Thoracic aorta (tissue), 2 donors: ENCODE data around the gene TEX2. TPM values are rescaled to one million over a fixed set of nuclear protein-coding genes. Genes with fewer than 3 reads are reported as not detected.

ENCODE experiments used
- ATAC-seq: fragments of 150-250 bp; one replicate; pipeline ENCODE4 v1.8.0; 2017; ENCODE audit warnings: low read depth; ENCODE audit not compliant: insufficient number of reproducible peaks, low FRiP score
- DNase-seq: peaks from one replicate; pipeline ENCODE4 v3.0.0-alpha.2; 2020; ENCODE audit warnings: low spot score
- H3K27ac ChIP-seq, 2 donors: fragments of 200-600 bp; sonication (generic); 1 replicate in 1 of 2; 2 replicates in 1 of 2; pipeline ENCODE4 v1.5.1; 2016; ENCODE audit warnings: mild to moderate bottlenecking in 2 of 2, moderate library complexity in 2 of 2
- H3K27me3 ChIP-seq: fragments of 200-600 bp; sonication (generic); replicated peaks from 2 replicates; pipeline ENCODE4 v1.6.0; 2016; ENCODE audit warnings: mild to moderate bottlenecking; ENCODE audit not compliant: insufficient read depth
- H3K36me3 ChIP-seq: fragments of 200-600 bp; sonication (generic); one replicate; pipeline ENCODE4 v1.5.1; 2016
- H3K4me1 ChIP-seq, 2 donors: fragments of 200-600 bp; sonication (generic); 1 replicate in 1 of 2; 2 replicates in 1 of 2; pipeline versions ENCODE4 v1.5.1 to v1.6.0; 2016; ENCODE audit warnings: low read depth in 2 of 2, mild to moderate bottlenecking in 1 of 2; ENCODE audit not compliant: control insufficient read depth in 1 of 2
- H3K4me3 ChIP-seq: fragments of 200-600 bp; sonication (generic); 2 replicates; pipeline ENCODE4 v1.5.1; 2016; ENCODE audit warnings: mild to moderate bottlenecking
- H3K9me3 ChIP-seq: fragments of 200-600 bp; sonication (generic); 2 replicates; pipeline ENCODE4 v1.5.1; 2016
- CTCF ChIP-seq: fragments of 200-600 bp; sonication (generic); IDR thresholded peaks from one replicate; pipeline ENCODE4 v1.5.1; 2019; ENCODE audit warnings: antibody characterized with exemption
- total RNA-seq, 2 donors: library from RNA; depleted of rRNA; stranded (reverse); fragments of >200 nt; gene quantifications; one replicate each; pipeline versions ENCODE4 v1.1.0 to v1.2.3, GENCODE V29; 2016

Gene TEX2
- total RNA-seq, 2 donors from 2014 or later = 27.5 to 70.7 TPM

GRCh38 chr17:64289741-64290141, 26.7 kb upstream of the TEX2 start:
- Histone ChIP-seq H3K4me1 (no peaks in the 10 kb centered on the region), H3K9me3 (peaks cover 4% of the 10 kb centered on the region), H3K4me3 (no peak overlapping the region), H3K27me3 (no peaks in the 10 kb centered on the region), H3K36me3 (no peaks in the 10 kb centered on the region), H3K27ac (no peak overlapping the region)
- no peak for DNase-seq
- no peak for TF ChIP-seq CTCF
- no peak for ATAC-seq

- no peak for TF ChIP-seq CTCF
- no peaks in the 10 kb centered on the region for H3K36me3 ChIP-seq
Measured at GRCh38 chr17:64282753-64283080, 19.7 kb upstream of the TEX2 start.

GRCh38 chr17:64281962-64282752, 19.1 kb upstream of the TEX2 start:
- Histone ChIP-seq H3K4me3 (no peak overlapping the region), H3K36me3 (no peaks in the 10 kb centered on the region), H3K27ac (no peak overlapping the region), H3K27me3 (no peaks in the 10 kb centered on the region), H3K9me3 (no peaks in the 10 kb centered on the region), H3K4me1 (no peaks in the 10 kb centered on the region)
- ATAC-seq = no peak
- peak; percentile 74 for TF ChIP-seq CTCF
- no peak for DNase-seq

More at GRCh38 chr17:64282753-64283080, 19.7 kb upstream of the TEX2 start:
- no peaks in the 10 kb centered on the region for H3K9me3 ChIP-seq
- H3K27me3 ChIP-seq = no peaks in the 10 kb centered on the region
- H3K27ac ChIP-seq = no peak overlapping the region
- no peaks in the 10 kb centered on the region for H3K4me1 ChIP-seq
- ATAC-seq (no peak), DNase-seq (no peak)
- H3K4me3 ChIP-seq = no peak overlapping the region

- DNase-seq = no peak
- H3K36me3 ChIP-seq = no peaks in the 10 kb centered on the region
- no peak for ATAC-seq
- no peaks in the 10 kb centered on the region for H3K9me3 ChIP-seq
- no peaks in the 10 kb centered on the region for H3K27me3 ChIP-seq
- TF ChIP-seq CTCF = no peak
- no peak overlapping the region for H3K27ac ChIP-seq
- no peak overlapping the region for H3K4me3 ChIP-seq
- no peaks in the 10 kb centered on the region for H3K4me1 ChIP-seq
Measured at GRCh38 chr17:64278614-64279013, 15.6 kb upstream of the TEX2 start.

- H3K4me1 ChIP-seq = no peaks in the 10 kb centered on the region
- no peak overlapping the region for H3K27ac ChIP-seq
- H3K9me3 ChIP-seq = no peaks in the 10 kb centered on the region
- DNase-seq (no peak), ATAC-seq (no peak)
- H3K4me3 ChIP-seq = no peak overlapping the region
- TF ChIP-seq CTCF = no peak
- no peaks in the 10 kb centered on the region for H3K27me3 ChIP-seq
- no peaks in the 10 kb centered on the region for H3K36me3 ChIP-seq
Measured at GRCh38 chr17:64277831-64278562, 14.9 kb upstream of the TEX2 start.
